HG02981 (cell line): ENCODE measurements around the gene FOXP3.
"Not testable (repeated sequence)": the region's sequence is repeated elsewhere in the genome, so short reads cannot be mapped to it uniquely, and the experiment has no call there.

Source experiments
- ATAC-seq: cut with Tn5 transposase; IDR thresholded peaks from one replicate; pipeline ENCODE4 v1.9.1; 2021; ENCODE audit warnings: mild to moderate bottlenecking, moderate library complexity; ENCODE audit not compliant: unreplicated experiment

The FOXP3 gene, protein sequence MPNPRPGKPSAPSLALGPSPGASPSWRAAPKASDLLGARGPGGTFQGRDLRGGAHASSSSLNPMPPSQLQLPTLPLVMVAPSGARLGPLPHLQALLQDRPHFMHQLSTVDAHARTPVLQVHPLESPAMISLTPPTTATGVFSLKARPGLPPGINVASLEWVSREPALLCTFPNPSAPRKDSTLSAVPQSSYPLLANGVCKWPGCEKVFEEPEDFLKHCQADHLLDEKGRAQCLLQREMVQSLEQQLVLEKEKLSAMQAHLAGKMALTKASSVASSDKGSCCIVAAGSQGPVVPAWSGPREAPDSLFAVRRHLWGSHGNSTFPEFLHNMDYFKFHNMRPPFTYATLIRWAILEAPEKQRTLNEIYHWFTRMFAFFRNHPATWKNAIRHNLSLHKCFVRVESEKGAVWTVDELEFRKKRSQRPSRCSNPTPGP

DNA sequence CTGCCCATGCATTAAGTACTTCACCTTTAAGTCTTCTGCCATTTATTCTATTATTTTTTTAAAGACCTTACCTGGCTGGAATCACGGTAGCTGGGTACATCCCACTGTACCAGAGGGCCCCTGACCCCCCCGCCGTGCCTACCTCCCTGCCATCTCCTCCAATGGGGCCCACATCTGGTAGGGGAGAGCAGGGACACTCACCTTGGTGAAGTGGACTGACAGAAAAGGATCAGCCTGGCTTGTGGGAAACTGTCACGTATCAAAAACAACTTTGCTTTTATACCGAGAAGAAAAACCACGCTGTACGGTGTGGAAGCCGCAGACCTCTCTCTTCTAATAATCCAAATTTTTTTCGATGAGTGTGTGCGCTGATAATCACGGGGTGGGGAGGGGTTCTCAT lies at the start of gene FOXP3:
Gene FOXP3 (minus strand): TSS at position 251 of the 400 bp plus-strand sequence. CDS start 6,205 bp downstream, outside the sequence.
- no peak for ATAC-seq

DNA sequence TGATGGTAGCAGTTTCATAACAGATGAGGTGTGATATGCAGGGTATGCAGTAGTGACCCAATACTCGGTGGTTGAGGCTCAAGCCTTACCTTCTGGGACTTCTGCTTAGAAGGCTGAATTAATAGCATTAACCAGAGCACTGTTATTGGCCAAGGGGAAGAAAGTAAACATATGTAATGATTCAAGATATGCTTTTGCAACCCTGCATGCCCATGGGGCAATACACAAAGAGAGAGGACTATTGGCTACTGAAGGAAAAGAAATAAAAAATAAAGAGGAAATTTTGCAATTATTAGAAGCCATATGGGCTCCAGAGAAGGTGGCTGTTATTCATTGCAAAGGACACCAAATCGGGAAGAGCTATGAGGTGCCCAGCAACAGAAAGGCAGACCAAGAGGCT lies 47.7 kb upstream of the FOXP3 start:
- ATAC-seq = no peak

DNA sequence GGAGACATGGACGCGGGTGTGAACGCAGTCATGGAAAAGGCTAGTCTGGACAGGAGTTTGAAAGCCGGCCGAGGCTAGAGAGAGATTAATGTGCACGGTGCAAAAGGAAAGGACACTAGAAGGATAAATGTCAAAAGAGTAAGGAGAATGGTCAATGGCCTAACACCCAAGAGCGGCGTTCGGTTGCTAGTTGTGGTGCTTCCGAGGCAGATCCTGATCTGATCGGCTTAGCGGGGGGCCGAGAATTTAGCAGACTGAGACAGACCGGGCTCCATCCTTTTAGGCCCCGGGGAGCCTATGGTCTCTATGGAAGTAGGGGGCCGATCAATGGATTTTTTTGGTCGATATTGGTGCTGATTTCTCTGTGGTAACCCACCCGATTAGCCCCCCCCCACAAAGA lies 45.9 kb upstream of the FOXP3 start:
- ATAC-seq = no peak

DNA sequence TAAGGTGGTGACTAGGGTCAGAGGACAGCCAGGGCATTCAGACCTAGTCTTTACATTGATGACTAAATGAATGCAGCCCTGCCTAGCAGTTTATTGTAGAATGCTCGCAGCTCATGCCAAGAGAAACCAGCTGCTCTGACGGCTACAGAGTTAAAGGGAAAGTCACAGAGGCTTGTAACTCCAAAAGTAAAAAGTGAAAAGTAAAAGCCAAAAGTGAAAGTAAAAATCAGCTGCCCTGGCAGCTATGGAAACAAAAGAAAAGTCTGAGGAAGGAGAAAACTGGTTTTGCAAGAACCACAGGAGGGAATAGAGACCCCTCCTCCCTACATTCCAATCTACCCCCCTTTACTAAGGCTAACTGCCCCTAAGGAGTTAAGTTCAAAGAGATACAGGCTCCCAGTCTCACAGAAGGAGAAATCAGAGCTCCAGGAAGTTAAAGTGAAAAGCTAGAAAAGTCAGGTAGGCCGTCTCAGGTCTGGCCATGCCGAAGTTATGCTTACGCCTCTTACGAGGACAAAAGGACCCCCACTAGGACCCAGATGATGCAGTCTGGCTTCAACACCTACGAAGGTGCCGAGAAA lies 45.0 kb upstream of the FOXP3 start:
- no peak for ATAC-seq

DNA sequence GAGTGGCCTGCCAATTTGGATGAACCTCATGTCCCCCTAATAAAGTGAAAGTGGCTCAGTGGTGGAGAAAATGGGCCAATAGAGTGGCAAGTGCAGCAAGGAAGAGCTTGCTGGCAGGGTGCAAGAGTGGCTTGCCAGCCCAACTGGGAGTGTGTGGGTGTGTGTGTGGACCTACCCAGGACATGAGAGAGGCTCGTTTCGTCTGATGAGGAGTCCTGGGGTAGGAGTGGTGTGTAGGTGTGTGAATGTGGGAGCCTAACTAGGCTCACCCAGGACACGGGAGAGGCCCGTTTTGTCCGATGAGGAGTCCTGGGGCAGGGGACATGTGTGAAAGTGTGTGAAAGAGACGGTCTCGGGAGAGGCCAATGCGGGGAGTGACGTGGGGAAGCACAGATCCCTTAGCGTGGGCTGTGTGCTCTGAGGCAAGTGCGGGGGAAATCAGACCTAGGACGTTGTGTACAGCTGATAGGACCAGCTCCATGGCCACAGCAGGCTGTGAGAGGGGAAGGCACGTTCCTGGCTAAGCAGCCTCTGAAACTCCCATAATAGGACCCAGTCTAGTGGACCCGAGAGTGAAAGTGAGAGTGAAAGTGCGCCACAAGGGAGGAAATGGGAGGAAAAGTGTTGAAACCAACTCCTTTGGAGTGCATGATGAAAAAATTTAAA lies 44.2 kb upstream of the FOXP3 start:
- ATAC-seq = no peak

DNA sequence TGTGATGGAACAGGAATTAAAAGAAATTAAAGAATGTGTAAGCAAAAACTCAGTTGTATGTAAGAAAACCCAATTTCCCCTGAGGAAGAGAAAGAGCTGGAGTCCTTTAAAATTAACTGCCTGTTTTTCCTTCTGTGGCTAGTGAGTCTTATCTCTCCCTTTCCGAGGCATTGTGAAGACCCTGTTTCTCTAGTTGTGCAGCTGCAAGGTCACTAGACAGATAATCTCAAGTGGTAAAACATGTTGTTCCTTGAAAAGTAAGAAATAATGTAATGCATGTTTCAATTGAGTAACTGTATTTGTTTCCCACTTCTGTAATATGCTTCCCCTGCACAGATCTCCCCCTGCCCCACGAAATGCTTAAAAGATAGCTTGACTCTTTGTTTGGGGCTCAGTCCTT lies 43.3 kb upstream of the FOXP3 start:
- ATAC-seq = not testable (repeated sequence)

DNA sequence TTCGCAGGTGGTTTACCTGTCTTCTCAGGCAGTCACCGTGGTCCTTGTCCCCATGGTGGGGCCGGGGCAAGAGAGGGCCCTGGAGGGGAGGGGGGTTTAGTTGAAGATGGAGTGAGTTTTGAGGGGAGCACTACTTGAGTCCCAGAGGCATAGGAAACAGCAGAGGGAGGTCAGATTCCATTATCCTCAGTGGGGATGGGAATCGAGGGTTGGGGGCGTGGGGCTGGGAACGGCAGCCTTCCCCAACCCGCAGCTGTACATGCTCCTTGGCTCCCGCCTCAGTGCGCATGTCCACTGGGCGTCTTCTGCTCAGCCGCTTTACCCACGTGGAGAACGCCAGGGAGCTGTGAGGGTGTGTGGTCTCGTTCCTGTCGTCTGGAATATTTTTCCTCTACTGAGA lies 38.8 kb upstream of the FOXP3 start, which contains the start of gene GAGE10:
Gene GAGE10 (plus strand): TSS at position 301 of the 400 bp plus-strand sequence. CDS start 1,214 bp downstream, outside the sequence.
- no peak for ATAC-seq

DNA sequence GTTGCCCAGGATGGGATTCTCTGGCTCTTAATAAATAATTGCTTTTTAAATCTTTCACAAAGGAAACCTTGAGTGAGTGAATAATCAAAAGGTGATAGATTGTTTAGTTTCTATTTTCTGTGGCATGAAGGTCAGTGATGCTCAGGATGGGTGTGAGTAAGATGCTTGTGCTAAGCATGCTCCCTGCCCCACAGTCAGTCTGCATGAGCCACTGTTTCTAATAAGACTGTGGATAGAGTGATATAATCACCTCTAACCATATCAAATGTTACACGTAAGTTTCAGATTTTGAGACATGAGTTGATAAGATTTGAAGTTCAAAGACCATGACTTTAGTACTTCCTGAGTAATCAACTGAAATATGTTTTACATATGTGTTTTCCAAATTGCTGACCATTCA lies 36.2 kb upstream of the FOXP3 start:
- ATAC-seq = no peak

DNA sequence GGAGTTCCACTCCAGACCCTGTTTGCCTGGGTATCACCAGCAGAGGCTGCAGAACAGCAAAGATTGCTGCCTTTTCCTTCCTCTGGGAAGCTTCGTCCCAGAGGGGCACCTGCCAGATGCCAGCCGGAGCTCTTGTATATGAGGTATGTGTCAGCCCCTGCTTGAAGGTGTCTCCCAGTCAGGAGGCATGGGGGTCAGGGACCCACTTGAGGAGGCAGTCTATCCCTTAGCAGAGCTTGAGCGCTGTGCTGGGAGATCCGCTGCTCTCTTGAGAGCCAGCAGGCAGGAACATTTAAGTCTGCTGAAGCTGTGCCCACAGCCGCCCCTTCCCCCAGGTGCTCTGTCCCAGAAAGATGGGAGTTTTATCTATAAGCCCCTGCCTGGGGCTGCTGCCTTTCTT lies 34.8 kb upstream of the FOXP3 start:
- ATAC-seq = not testable (repeated sequence)

DNA sequence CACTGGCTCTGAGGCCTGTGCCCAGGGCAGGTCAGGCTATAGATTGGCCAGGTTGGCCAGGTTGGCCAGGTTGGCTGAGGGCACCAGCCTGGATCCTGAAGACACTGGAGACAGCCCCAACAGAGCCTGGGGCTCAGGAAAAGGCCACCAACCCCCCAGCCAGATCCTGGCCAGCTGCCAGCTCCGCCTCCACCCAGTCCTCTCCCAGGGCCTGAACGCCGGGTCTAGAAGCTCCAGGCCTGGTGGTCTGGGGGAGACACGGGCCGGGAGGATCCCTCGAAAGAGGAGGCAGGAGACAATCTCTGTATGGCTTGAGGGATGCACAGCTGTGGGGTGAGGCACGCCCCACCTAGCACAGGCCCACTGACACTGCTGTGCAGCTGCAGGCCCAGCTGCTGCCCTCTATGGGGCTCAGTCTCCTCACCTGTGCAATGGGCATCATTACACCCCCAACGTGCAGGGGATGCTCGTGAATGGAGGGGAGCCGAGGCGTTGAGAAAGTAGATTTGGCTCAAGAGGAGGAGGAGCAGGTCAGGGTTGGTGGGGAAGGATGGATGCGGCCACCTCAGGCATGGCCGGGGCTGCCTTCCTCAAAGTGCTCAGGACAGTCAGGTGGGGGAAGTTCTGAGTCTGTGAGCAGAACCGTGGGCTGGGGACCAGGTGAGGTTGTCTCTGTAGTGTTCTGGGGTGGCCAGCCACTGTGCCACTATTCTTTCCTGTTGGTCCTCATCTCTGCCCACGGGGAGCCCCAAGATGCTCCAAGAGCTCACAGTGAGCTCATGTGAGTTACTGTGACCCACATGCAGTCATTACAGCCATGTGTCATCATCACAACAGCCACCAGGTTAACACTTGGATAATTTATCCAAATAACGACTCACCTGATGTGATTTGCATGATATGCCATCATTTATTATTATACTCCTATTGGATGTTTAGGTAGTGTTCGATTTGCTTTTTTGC lies 28.2 kb upstream of the FOXP3 start:
- no peak for ATAC-seq

DNA sequence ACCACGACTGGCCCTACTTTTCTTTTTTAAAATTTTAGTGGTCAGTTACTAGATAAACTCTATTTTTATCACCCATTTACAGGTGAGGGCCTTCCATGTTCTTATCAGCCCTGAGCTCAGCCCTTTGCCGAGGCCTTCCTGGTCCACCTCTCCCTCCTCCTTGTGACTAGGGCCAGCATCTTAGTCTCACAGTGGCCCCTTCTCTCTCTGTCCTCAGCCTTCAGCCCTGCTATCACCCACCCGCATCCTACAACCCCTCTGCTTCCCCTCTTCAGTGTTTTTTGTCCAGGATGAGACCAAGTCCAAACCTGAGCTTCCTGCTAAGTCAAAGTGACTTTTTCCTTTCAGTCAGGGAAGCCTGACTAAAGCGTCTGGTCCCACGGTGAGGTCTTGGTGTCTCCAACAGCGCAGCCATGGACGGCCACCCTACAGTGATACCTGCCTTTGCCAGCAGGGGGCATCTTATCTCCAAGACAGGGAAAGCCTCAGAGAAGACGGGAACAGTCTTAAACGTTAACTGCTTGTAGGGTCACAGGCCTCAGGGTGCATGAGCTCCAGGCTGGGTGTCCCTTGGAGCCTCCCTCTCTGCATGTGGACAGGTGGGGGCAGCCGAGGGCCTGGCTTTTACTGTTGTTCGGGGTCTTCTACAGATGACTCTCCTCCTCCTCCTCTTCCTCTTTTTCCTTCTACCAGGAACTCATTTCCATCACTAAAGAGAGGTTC lies 27.3 kb upstream of the FOXP3 start:
- ATAC-seq = no peak

DNA sequence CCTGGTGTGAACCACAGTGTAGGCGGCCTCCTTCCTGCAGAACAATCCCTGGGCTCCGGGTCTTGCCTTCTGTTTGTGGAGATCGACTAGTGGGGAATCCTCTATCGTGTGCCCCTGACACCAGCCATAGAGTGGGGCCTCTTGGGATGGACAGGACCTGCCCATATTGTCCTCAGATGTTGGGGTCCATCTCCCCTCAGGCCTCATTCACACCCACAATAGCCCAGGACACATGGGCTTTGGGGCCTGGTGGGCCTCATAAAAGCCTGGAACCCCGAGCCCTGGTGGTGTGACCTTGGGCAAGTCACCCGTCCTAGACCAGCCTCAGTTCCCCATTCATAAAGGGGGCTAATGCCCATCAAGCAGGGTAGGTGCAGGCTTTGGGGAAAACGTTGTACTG lies 25.7 kb upstream of the FOXP3 start:
- no peak for ATAC-seq

DNA sequence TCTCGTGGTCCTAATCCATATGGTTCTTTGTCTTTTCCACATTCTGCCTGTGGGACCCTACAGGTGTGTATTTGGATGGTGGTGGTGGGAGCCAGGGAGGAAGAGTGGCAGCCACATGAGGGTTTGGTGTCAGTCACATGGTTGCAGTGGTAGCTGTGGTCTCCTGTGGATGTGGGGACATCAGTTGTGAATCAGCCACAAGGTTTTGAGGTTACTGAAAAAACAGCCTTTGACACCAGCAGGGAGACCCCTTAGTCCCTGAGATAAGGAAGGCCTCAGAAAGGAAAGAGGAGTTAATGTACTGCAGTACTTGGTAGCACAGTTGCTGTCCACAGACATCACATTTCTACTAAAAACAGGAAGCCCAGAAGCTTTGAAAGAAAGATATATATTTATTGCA lies 23.2 kb upstream of the FOXP3 start:
- ATAC-seq = no peak

DNA sequence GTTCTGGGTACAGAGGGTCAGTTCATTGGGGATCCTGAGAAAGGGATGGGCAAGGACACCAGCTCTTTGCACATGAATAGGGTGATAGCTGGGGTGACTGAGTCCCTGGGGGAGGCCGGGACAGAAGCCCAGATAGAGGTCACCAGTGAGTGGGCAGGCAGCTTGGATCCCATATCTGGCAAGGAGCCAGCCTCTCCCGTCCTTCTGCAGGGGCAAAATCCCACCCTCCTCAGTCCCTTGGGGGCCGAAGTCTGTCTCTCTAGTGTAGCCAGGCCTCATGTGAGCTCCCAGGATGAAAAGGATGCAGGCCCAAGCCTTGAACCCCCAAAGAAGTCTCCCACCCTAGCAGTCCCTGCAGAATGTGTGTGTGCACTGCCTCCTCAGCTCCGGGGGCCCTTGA lies 22.1 kb upstream of the FOXP3 start:
- no peak for ATAC-seq

DNA sequence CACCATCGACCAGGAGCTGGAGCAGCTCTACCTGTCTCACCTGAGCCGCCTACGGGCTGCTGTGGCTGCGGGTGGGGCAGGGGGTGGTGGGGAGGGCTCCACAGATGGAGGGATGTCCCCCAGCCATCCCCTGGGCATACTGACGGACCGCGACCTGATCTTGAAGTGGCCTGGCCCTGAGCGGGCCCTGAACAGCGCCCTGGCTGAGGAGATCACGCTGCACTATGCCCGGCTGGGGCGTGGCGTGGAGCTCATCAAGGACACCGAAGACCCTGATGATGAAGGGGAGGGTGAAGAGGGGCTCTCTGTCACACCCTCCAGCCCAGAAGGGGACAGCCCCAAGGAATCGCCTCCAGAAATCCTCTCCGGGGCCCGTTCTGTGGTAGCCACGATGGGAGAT lies 21.6 kb upstream of the FOXP3 start:
- no peak for ATAC-seq

DNA sequence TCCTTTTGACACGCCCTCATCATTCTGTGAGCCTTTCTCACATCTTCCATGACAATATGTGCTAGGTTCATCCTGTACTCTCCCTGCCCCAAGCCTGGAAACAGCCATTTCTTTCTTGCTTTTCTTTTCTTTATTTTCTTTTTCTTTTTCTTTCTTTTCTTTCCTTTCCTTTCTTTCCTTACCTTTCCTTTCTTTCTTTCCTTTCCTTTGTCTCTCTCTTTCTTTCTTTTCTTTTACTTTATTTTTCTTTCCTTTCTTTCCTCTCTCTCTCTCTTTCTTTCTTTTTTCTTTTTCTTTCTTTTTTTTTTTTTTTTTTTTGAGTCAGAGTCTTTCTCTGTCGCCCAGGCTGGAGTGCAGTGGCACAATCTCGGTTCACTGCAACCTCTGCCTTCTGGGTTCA lies 19.7 kb upstream of the FOXP3 start:
- no peak for ATAC-seq

DNA sequence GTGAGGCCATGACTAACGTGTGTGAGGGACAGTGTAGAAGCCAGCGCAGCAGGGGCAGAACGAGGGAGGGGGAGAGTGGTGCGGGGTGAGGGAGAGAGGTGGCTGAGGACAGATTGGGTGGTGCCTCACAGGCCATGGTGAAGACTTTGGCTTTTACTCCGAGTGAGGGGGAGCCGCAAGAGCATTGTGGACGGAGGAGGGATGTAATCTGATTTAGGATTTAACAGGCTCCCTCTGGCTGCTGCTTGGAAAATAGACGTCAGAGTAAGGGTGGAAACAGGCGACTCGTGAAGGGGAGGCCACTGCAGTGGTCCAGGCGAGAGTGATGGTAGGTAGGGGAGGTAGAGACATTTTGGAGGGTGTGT lies 18.1 kb upstream of the FOXP3 start:
- ATAC-seq = no peak

DNA sequence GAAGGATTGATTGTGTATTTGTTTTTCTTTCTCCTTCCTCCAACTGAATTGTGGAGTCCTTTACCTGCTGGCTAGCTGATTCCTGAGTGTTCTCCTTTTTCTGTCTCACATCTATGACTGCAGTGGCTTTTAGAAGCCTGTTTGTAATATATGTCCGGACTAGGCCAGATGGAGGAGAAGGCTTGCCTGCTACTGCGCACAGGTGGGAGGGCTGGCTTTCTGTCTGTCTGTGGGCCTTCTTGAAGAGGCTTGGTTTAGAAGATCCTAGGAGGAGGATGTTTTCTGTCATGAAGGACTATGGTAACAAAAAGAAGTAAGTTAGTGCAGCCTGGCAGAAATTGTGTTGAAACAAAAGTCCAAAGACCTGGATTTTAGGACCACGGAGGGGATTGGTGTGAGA lies 13.6 kb upstream of the FOXP3 start:
- no peak for ATAC-seq

DNA sequence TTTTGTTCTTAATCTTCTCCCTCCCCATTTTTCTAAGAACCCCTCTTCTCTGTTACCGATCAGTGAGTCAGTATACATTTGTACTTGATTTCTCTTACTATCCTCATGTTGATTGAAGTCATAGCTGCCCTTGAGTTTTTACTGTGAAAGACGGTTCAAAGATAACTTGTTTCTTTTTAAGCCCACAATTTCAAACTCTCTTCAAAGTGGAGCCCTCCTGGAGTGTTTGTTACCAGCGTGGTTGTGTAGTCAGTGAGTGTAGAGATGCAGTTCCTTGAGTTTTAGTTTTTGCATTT lies 13.0 kb upstream of the FOXP3 start:
- ATAC-seq = no peak
